Activated CD4-positive, alpha-beta T cell treated with anti-CD3 and anti-CD28 coated beads for 1 hour (primary cell): ENCODE measurements around the gene TBKBP1.

Source experiments
- DNase-seq: peaks from one replicate; pipeline ENCODE4 v3.0.0-alpha.2; 2020

TBKBP1 gene

DNA sequence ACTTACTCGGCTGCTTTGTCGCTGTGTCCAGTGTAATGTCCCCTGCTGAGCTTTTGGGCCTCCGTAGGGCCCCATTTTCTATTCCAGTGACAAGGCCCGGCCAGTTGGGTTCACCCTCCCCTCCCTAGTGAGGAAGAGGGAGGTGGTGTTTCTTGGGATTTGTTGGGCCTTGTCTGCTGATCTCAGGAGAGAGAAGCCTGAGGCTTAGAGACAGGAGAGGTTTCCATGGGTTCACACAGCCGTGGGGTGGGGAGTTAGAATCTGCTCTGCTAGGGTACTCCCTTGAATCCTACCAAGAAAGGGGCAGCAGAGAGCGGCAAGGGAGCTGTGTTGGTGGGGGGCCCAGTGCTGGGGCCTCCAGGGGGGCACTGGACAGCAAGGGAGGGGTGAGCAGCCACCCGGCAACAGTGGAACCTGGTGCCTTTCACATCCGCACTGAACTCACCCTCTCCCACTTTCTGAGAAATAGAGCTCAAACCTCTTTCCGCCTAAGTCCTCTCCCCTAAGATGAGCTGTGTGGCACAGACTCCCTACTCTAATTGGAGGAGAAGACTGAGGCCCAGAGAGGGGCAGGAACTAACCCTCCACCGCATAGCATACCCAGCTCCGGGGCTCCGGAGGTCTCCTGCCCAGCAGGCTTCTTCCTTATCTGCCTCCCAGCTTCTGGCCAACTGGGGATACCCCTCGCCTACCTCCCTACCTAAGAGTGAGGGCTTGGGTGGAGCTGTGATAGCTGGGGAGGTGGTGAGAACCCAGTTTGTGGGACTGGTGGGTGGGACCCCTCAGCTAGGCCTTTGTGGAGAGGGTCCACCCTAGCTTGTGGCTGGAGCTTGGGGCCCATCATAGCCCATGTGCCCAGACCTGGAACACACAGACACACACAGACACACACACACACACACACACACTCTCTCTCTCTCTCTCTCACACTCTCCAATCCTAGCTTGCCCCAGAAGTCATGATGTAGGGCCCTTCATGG lies 6.8 kb downstream of the TBKBP1 start:
- no peak for DNase-seq

GRCh38 chr17:47701608-47702007 lies 7.6 kb downstream of the TBKBP1 start:
- no peak for DNase-seq

DNA sequence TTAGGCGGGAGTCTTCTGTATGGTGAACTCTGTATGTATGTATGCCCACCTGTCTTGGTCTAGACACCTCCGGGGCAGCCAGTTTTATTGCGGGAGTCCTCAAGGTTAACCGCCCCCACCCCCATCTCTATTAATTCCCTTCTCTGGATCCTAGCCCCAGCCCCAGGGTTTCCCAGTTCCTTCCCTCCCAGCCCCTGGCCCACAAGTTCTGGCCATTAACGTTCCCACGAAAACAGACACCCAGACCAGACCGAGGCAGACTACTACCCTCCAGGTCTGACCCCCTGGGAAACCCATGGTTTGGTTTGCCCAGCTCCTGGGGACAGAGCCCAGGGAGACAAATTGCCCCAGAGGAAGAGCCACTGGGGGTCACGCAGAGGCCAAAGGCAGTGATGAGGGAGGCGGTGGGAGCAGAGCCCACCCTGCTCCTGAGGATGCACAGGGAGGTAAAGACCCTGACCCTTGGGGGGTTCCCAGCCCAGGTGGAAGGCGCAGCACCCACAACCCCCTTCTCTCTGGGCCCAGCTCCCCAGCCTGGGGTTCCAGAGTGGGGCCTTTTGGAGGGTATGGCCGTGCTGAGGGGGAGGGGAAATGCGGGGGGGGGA lies 8.5 kb downstream of the TBKBP1 start:
- DNase-seq = no peak

DNA sequence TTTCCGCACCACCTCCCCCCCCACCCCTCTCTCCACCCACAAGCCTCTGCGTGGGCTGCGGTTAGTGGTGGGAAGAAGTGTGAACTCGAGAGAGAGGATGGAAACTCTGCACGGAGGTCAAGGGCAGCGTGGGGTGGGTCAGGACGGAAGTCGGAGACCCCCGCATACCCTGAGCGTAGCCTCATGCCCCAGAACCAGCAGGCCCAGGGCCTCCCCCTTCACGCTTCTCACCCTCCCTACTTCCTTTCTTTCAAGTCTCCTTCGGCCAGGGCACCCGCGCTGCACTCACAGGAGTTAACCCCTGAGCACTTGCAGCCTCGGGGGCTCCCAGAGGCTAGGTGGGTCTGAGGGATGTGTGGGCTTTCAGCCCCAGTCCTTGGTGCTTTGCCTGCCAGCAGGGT lies 9.2 kb downstream of the TBKBP1 start:
- no peak for DNase-seq

- no peak for DNase-seq
Measured at GRCh38 chr17:47703671-47704070, 9.7 kb downstream of the TBKBP1 start.

DNA sequence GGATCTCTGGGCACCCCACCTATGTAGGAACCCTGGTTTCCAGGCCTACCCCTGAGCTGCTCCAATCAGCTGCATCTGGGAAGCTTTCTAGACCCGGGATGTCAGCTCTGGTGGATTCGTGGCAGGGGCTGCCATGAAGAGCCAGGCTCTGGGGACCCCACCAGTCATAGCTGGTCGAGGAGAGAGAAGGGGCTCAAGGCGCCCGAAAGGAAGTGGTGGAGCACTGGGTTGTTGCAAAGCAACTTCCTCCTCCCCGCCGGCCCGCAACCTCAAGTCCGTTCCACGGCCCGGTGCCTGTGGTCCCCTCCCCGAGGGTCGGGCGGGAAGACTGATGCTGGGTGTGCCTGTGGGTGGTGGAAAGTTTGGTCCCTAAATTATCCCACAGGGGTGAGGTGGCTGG lies 10.2 kb downstream of the TBKBP1 start:
- no peak for DNase-seq

DNA sequence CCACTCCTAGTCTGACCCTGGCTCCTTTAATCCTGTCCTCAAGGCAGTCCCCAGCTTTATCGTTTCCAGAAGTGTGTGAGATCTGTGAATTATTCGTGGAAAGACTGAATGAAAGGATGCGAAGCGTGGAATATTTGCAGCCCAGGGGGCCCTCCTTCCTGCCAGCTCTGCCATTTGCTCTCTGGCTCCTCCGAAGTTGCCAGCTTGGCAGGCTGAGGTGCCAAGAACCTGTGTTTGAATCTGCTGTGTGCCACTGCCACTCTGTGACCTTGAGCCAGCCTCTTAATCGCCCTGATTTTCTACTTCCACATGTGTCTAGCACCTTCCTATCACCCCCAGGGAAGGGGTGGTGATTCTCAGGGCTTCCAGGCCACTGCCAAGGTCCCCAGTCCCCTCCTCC lies 10.8 kb downstream of the TBKBP1 start:
- DNase-seq = no peak

DNA sequence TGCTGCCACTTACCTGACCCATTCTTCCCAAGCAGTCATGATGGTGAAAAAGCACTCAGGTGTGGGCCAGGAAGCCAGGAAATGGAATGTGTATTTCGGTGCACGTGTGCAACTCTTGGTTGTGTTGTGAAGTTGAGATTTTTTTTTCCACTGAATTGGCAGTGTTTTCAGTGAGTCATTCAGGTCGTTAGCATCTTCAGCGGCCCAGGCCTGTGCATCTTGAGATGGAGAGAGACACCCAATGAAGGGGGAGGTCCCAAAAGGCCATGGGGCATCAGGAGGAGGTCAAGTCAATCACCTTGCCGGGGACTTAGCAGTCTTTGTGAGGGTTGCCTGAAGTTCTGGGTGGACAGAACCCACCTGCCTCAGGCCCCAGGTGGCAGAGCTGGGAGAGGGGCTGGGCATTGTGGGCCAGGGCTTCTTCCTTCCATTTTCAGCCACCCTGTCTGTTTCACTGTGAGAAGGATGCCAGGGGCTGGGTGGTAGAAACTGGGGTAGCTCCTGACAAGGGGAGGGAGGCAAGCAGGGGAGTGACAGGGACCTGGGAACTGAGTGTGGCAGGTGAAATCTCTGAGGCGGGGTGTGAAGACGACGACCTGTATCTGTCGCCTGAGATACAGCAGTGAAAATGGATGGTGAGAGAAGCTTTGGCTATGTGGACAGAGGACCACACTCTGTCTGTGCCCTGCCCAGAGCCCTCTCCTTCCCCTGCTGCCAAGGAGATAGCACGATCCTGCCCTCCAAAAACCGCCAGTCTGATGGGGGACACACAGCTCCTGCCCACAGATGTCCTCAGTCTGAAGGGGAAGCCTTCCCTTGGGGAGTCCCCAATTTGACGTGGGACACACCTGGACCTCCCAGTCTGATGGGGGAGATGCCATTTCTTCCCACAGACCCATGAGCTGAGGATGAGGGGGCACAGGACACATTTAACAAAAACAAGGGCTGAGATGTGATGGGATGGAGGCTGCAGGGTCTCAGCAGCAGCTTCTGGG lies 11.9 kb downstream of the TBKBP1 start:
- DNase-seq = no peak

DNA sequence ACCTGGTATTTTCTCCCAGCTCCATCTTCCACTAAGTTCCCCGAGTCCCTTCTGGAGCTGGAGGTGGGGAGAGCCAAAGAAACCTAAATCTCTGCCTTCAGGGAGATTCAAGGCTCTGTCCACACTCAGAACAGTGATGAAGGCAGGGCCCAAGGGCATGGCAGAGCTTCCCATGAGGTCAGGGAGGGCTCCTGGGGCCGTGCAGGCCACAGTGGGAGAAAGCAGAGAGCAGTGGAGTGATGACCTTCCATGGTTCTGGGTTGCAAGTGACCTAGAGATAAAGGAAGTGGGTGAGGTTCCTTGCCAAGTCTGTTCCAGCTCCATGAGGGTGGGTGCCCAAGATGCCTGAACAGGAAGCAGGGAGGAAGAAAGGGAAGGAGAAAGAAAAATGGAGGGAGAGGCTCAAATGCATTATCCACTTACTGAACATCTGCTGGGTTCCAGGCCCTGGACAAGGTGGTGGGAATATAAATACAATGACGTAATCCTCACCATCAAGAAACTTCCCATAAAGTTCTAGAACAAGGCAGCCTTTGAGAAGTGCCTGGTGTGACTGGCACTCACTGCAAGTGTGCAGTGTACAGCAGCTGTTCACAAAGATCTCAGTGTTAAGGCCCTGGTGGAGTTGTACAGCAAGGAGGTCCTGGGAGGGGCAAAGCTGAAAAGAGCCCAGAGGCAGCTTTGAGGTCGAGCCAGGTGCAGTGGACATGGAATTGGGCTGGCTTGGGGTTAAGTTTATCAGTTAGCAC lies 13.3 kb downstream of the TBKBP1 start:
- DNase-seq = no peak

DNA sequence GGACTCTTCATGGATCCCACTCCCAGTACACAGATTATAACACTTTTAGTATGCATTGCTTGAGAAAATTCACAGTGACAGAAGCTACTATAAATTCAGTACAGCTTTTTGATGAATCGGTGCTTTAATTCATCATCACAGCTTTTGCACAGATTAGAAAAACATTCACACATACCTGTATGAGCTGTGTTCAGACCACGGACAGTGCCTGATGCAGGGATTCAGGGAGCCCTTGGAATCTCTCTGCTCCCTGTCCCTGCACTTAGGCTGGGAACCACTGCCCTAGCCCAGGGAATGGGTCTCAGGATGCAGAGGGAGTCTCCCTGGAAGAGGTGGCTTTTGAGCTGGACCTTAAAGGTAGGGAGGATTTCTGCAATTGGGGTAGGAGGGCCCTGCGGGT lies 13.9 kb downstream of the TBKBP1 start:
- no peak for DNase-seq

GRCh38 chr17:47708312-47708863 lies 14.4 kb downstream of the TBKBP1 start:
- DNase-seq = no peak

- DNase-seq = no peak
Measured at GRCh38 chr17:47708864-47709541, 15.0 kb downstream of the TBKBP1 start.

DNA sequence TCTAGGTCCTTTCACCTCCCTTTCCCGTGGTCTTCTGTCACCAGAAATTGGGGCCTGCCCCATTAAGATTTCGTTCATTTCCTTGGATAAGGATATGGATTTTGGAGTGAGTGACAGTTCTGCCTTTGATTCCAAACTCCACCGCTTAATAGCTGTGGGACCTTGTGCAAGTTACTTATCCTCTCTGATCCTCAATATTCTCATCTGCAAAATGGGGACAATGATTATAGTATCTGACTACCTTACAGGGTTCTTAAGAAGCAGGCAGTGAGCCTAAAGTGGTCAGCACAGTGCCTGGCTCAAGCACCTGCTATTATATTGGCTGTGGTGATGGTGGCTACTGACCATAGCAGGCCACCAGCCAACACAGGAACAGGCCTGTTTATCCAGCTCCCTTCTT lies 15.6 kb downstream of the TBKBP1 start:
- no peak for DNase-seq

GRCh38 chr17:47711366-47712099 lies 17.6 kb downstream of the TBKBP1 start:
- DNase-seq = no peak

GRCh38 chr17:47712330-47713023 lies 18.5 kb downstream of the TBKBP1 start:
- no peak for DNase-seq

DNA sequence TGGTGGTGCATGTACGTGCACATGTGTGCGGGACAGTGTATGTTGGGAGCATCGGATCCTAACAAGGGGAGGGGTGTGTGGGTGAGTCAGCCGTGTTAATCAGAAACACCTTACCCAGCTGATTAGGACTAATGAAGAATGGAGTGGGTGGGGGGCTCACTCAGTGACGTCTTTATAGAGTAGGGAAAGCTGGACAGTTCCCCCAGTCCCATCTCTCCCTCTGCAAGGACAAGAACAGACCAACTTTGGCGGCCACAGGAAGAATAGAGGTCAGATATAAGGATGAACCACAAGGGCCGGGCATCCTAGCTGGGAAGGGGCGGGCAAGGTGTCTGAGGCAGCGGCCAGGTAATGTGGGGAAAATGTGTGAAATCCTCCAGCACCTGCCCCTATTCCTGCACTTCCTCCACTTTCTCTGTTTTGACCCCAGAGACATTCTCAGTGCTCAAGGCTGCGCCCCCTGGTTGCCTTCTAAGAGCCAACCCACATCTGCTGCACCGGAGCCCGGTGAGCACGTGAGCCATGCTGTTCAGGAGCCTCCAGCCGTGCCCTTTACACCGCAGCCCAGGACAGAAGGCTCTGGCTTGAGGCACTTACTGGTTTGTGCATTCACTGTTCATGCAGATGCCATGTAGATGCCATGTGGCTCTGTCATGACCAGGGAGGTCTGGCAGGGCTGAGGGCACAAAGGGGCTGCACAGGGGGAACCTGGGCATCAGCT lies 20.2 kb downstream of the TBKBP1 start:
- DNase-seq = no peak

- no peak for DNase-seq
Measured at GRCh38 chr17:47714773-47715396, 20.9 kb downstream of the TBKBP1 start.

DNA sequence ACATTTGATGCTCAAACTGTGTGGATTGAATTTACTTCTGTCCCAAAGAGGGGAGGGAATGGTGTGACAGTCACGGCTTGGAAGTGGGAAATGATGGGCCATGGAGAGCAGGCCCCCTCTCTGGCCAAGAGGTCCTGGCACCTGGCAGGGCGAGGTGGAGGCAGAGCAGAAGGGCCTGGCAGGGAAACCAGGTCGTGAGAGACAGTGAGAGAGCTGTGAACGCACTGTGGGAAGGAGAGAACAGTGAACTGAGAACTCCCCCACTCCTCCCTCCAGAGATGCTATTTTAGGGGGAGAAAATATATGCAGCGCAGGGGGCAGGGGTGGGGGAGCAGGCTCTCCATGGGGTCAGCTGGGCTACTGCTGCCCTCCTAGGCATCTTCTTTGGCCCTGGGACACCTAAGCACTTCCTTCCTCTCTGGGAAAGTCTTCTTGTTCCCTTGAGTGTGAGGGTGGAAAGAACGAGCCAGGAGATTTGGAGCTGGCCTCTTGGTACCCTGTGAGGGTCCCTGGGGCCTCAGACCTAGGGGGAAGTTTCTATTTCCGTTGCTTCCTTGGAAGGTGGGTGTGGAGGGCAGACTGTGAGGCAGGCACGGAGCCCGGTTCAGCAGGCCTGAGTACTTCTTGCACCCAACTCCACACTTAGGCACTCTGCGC lies 21.8 kb downstream of the TBKBP1 start:
- no peak for DNase-seq
